ENCODE data around the gene ALDH9A1. TPM values are rescaled to one million over a fixed set of nuclear protein-coding genes. Genes with fewer than 3 reads are reported as not detected.

The ALDH9A1 gene
- total and polyA plus RNA-seq, 2 experiments from 2014 or later, result 100 to 107 TPM

DNA sequence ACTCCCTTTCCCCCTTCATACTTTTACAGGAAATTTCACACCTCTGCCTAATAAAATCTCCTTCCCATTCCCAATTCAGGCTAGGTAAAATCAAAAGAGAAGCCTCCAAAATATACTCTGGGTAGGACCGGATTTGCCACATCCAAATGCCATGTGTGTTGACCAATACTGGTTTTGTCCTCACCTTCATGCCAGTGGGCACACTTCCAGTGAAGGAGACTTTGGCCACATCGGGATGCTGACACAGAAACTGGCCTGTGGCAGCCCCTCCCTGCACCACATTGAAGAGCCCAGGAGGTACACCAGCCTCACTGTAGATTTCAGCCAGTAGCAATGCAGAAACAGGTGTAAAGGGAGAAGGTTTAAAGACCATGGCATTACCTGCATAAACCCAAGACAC, 18.1 kb downstream of the ALDH9A1 start:
- H3K27me3 ChIP-seq (replicated peaks; ENCODE audit: insufficient read depth), result no peaks in the 10 kb centered on the region
- H3K9ac ChIP-seq, result no peak overlapping the region
- H3K4me2 ChIP-seq (ENCODE audit: unreplicated experiment), result no peak overlapping the region
- no peak for DNase-seq
- peaks cover 62% of the 10 kb centered on the region for H3K79me2 ChIP-seq (ENCODE audit: insufficient read depth)
- H3F3A ChIP-seq (ENCODE audit: insufficient read depth), result peaks cover 10% of the 10 kb centered on the region; the same call in 1 of the 2 replicates
- no peaks in the 10 kb centered on the region for H3K9me2 ChIP-seq (ENCODE audit: insufficient read depth)
- peaks cover 8% of the 10 kb centered on the region; the same call in 1 of the 2 replicates for H4K20me1 ChIP-seq (ENCODE audit: insufficient read depth)
- 51 to 52% methylated on average over 2 of the region's 2 CpGs for WGBS, 2 experiments (ENCODE audit: low coverage in 1 of 2, low lambda C conversion rate in 2 of 2, missing lambda C conversion rate in 2 of 2)
- no peak overlapping the region for H3K4me3 ChIP-seq
- TF ChIP-seq EZH2 (IDR thresholded peaks at IDR 0.05; ENCODE audit: insufficient read depth, poor library complexity, severe bottlenecking), result no peak
- no peak for TF ChIP-seq EZH2phosphoT487 (IDR thresholded peaks at IDR 0.05; ENCODE audit: insufficient read depth, low read depth)
- H2AFZ ChIP-seq, result no peak overlapping the region
- peaks cover 8% of the 10 kb centered on the region for H3K4me1 ChIP-seq (ENCODE audit: insufficient read depth)
- peaks cover 77% of the 10 kb centered on the region for H3K36me3 ChIP-seq (ENCODE audit: low read depth)
- in situ Hi-C loops (cut with MboI), result no loop called here
- no peaks in the 10 kb centered on the region for H3K9me3 ChIP-seq (ENCODE audit: low read depth)
- H3K27ac ChIP-seq, result no peak overlapping the region

DNA sequence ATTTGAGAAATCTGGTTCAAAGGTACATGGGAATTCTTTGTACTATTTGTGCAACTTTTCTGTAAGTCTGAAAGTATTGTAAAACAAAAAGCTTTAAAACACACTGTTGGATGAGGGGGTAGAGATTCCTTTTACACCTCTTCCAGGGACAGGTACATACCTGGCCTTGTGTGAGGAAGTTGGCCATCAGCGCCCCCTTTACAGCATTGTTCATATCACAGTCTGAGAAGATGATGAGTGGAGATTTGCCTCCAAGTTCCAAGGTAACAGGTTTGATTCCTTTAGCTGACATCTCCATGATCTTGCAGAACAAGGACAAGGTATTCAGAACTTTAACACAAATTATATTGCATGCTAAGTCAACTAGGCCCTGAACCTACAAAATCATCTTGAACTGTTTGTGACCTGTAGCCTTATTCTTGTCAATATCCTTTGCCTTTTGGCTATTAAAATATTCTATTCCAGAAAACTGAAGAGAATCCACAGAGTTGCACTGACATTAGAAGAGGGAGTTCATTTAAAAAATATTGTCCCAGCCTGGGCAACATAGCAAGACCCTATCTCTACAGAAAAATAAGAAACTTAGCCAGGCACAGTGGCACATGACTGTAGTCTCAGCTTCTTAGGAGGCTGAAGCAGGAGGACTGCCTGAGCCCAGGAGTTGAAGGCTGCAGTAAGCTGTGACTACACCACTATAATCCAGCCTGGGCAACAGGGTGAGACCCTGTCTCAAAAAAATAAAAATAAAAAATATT, 18.9 kb downstream of the ALDH9A1 start:
- WGBS, 2 experiments (ENCODE audit: low coverage in 1 of 2, low lambda C conversion rate in 2 of 2, missing lambda C conversion rate in 2 of 2), result 95 to 100% methylated on average over 1 of the region's 1 CpG
- no peak for DNase-seq
- no peak overlapping the region for H3K27ac ChIP-seq
- peaks cover 8% of the 10 kb centered on the region for H3K4me1 ChIP-seq (ENCODE audit: insufficient read depth)
- in situ Hi-C loops (cut with MboI), result no loop called here
- no peaks in the 10 kb centered on the region for H3K9me3 ChIP-seq (ENCODE audit: low read depth)
- H3K36me3 ChIP-seq (ENCODE audit: low read depth), result peaks cover 74% of the 10 kb centered on the region
- no peak overlapping the region for H2AFZ ChIP-seq
- no peak overlapping the region for H3K4me3 ChIP-seq
- TF ChIP-seq EZH2 (IDR thresholded peaks at IDR 0.05; ENCODE audit: insufficient read depth, poor library complexity, severe bottlenecking) (no peak), EZH2phosphoT487 (IDR thresholded peaks at IDR 0.05; ENCODE audit: insufficient read depth, low read depth) (no peak)
- H3K79me2 ChIP-seq (ENCODE audit: insufficient read depth), result peaks cover 55% of the 10 kb centered on the region
- H3K9ac ChIP-seq, result no peak overlapping the region
- H3K9me2 ChIP-seq (ENCODE audit: insufficient read depth), result no peaks in the 10 kb centered on the region
- H3K4me2 ChIP-seq (ENCODE audit: unreplicated experiment), result no peak overlapping the region
- H3F3A ChIP-seq (ENCODE audit: insufficient read depth), result peaks cover 10% of the 10 kb centered on the region; the same call in 1 of the 2 replicates
- peaks cover 5% of the 10 kb centered on the region; the same call in 1 of the 2 replicates for H4K20me1 ChIP-seq (ENCODE audit: insufficient read depth)
- H3K27me3 ChIP-seq (replicated peaks; ENCODE audit: insufficient read depth), result no peaks in the 10 kb centered on the region

DNA sequence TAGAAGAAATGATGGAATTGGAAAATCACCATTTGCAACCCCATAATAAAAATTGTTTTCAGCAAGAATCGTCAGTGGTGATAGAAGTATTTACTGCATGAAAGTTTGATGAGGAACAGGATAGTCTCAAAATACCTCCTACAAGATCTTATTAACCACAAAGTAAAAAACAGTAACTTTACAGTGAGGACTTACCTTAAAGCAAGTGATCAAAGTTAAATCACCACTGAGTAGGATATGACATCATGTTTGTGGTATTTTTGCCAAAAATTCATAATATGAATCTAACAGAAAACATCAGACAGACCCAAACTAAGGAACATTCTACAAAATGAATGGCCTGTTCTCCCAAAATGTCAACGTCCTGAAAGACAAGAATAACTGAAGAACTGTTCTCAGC, 19.9 kb downstream of the ALDH9A1 start:
- Histone ChIP-seq H3K27me3 (replicated peaks; ENCODE audit: insufficient read depth) (no peaks in the 10 kb centered on the region), H3K4me2 (ENCODE audit: unreplicated experiment) (no peak overlapping the region), H3K4me3 (no peak overlapping the region), H3K9me2 (ENCODE audit: insufficient read depth) (no peaks in the 10 kb centered on the region), H3K79me2 (ENCODE audit: insufficient read depth) (peaks cover 46% of the 10 kb centered on the region), H2AFZ (no peak overlapping the region), H3F3A (ENCODE audit: insufficient read depth) (peaks cover 10% of the 10 kb centered on the region; the same call in 1 of the 2 replicates), H3K4me1 (ENCODE audit: insufficient read depth) (peaks cover 8% of the 10 kb centered on the region), H3K9ac (no peak overlapping the region), H3K36me3 (ENCODE audit: low read depth) (peaks cover 75% of the 10 kb centered on the region), H3K9me3 (ENCODE audit: low read depth) (no peaks in the 10 kb centered on the region), H4K20me1 (ENCODE audit: insufficient read depth) (no peaks in the 10 kb centered on the region), H3K27ac (no peak overlapping the region)
- DNase-seq, result no peak
- TF ChIP-seq EZH2phosphoT487 (IDR thresholded peaks at IDR 0.05; ENCODE audit: insufficient read depth, low read depth) (no peak), EZH2 (IDR thresholded peaks at IDR 0.05; ENCODE audit: insufficient read depth, poor library complexity, severe bottlenecking) (no peak)
- WGBS, 2 experiments (ENCODE audit: low coverage in 1 of 2, low lambda C conversion rate in 2 of 2, missing lambda C conversion rate in 2 of 2), result 0% methylated on average over 2 of the region's 2 CpGs
- in situ Hi-C loops (cut with MboI), result no loop called here

DNA sequence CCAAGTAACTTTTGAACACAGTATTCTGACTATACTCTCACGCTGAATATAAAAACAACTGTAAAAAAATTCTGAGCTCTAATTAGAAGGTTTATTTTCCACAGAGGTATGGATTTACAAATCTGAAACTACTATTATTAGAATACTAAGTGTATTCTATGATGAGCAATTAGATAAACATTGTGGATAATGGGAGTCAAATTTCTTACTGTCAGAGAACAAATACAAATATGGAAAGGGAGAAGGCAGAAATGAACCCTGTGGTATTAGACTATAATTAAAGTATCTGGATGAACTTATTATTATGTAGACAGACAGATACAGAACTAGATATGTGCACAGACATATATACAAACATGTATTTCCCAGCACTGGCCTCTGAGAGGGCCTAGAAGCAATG, 22.6 kb downstream of the ALDH9A1 start:
- peaks cover 66% of the 10 kb centered on the region for H3K36me3 ChIP-seq (ENCODE audit: low read depth)
- no peak for TF ChIP-seq EZH2phosphoT487 (IDR thresholded peaks at IDR 0.05; ENCODE audit: insufficient read depth, low read depth)
- no peak for TF ChIP-seq EZH2 (IDR thresholded peaks at IDR 0.05; ENCODE audit: insufficient read depth, poor library complexity, severe bottlenecking)

More for the DNA sequence above, 22.6 kb downstream of the ALDH9A1 start:
- Histone ChIP-seq H3K4me1 (ENCODE audit: insufficient read depth) (peaks cover 13% of the 10 kb centered on the region), H2AFZ (no peak overlapping the region), H3K27me3 (replicated peaks; ENCODE audit: insufficient read depth) (no peaks in the 10 kb centered on the region), H4K20me1 (ENCODE audit: insufficient read depth) (0 out of 2 replicates have a peak, but pooled peaks cover 2% of the 10 kb centered on the region), H3K79me2 (ENCODE audit: insufficient read depth) (peaks cover 36% of the 10 kb centered on the region), H3K27ac (no peak overlapping the region), H3K9ac (no peak overlapping the region), H3K9me3 (ENCODE audit: low read depth) (no peaks in the 10 kb centered on the region), H3K4me3 (no peak overlapping the region), H3F3A (ENCODE audit: insufficient read depth) (peaks cover 10% of the 10 kb centered on the region; the same call in 1 of the 2 replicates), H3K4me2 (ENCODE audit: unreplicated experiment) (no peak overlapping the region), H3K9me2 (ENCODE audit: insufficient read depth) (no peaks in the 10 kb centered on the region)
- DNase-seq, result no peak
- WGBS, 2 experiments (ENCODE audit: low coverage in 1 of 2, low lambda C conversion rate in 2 of 2, missing lambda C conversion rate in 2 of 2), result 100% methylated on average over 1 of the region's 1 CpG
- in situ Hi-C loops (cut with MboI), result no loop called here
